ENCODE measurements around the gene CGRRF1. TPM values are rescaled to one million over a fixed set of nuclear protein-coding genes. Genes with fewer than 3 reads are reported as not detected.

CGRRF1 gene
- total and polyA plus RNA-seq, 7 donors, result 11.6 to 52.8 (median 21.5) TPM

- Histone ChIP-seq H3K4me1 (peaks cover 0 to 62% (median 41%) of the 10 kb centered on the region in 4 donors), H3K4me3 (peak overlapping the region in 2 of 4 donors; percentile 88 to 93)
- intact Hi-C loops (cut with DNase I), result no loop called here
These were observed 60.3 kb downstream of the CGRRF1 start for GRCh38 chr14:54570047-54570446.

GRCh38 chr14:54570631-54571415, 61.1 kb downstream of the CGRRF1 start:
- Histone ChIP-seq H3K4me1 (peaks cover 0 to 66% (median 48%) of the 10 kb centered on the region in 4 donors), H3K27me3 (no peaks in the 10 kb centered on the region), H3K27ac (peak overlapping the region; percentile 94 to 100 (median 98)), H3K4me3 (peak overlapping the region in 2 of 4 donors; percentile 88 to 93), H3K36me3 (peaks cover 0 to 12% (median 4%) of the 10 kb centered on the region in 4 donors), H3K9me3 (peaks cover 0 to 6% (median 0%) of the 10 kb centered on the region in 4 donors)
- DNase-seq, result no peak
- 66 to 79% methylated on average over 5 of the region's 5 CpGs for WGBS, 2 donors
- intact Hi-C loops (cut with DNase I), result no loop called here
- TF ChIP-seq EP300 (IDR thresholded peaks at IDR 0.05), result no peak
- no peak for TF ChIP-seq POLR2A (IDR thresholded peaks at IDR 0.05)
- TF ChIP-seq POLR2AphosphoS5 (IDR thresholded peaks at IDR 0.05), result no peak
- TF ChIP-seq CTCF (IDR thresholded peaks at IDR 0.05), result no peak

More at GRCh38 chr14:54570047-54570446, 60.3 kb downstream of the CGRRF1 start:
- TF ChIP-seq CTCF (IDR thresholded peaks at IDR 0.05) (no peak), POLR2A (IDR thresholded peaks at IDR 0.05) (no peak), POLR2AphosphoS5 (IDR thresholded peaks at IDR 0.05) (no peak), EP300 (IDR thresholded peaks at IDR 0.05) (no peak)
- peaks cover 0 to 6% (median 0%) of the 10 kb centered on the region in 4 donors for H3K9me3 ChIP-seq
- peak overlapping the region; percentile 94 to 100 (median 98) for H3K27ac ChIP-seq
- no peaks in the 10 kb centered on the region for H3K27me3 ChIP-seq
- peaks cover 0 to 12% (median 4%) of the 10 kb centered on the region in 4 donors for H3K36me3 ChIP-seq
- DNase-seq, result no peak
- WGBS, 2 donors, result 75 to 76% methylated on average over 5 of the region's 5 CpGs

GRCh38 chr14:54572316-54572715, 62.6 kb downstream of the CGRRF1 start:
- no peak overlapping the region for H3K4me3 ChIP-seq
- peaks cover 0 to 6% (median 0%) of the 10 kb centered on the region in 4 donors for H3K9me3 ChIP-seq
- WGBS, 2 donors, result 97 to 99% methylated on average over 2 of the region's 2 CpGs
- H3K4me1 ChIP-seq, result peaks cover 0 to 81% (median 63%) of the 10 kb centered on the region in 4 donors
- intact Hi-C loops (cut with DNase I), result no loop called here
- TF ChIP-seq CTCF (IDR thresholded peaks at IDR 0.05), result peak in 2 of 4 experiments; percentile 34
- TF ChIP-seq EP300 (IDR thresholded peaks at IDR 0.05), result no peak
- DNase-seq, result no peak
- H3K27me3 ChIP-seq, result no peaks in the 10 kb centered on the region
- peak overlapping the region in 2 of 4 donors; percentile 98 to 99 for H3K27ac ChIP-seq
- peaks cover 0 to 12% (median 4%) of the 10 kb centered on the region in 4 donors for H3K36me3 ChIP-seq

GRCh38 chr14:54574528-54574927, 64.8 kb downstream of the CGRRF1 start:
- DNase-seq, result no peak
- peaks cover 0 to 6% (median 0%) of the 10 kb centered on the region in 4 donors for H3K9me3 ChIP-seq
- peaks cover 0 to 16% (median 6%) of the 10 kb centered on the region in 4 donors for H3K36me3 ChIP-seq
- 94 to 95% methylated on average over 6 of the region's 6 CpGs for WGBS, 2 donors
- peak in 2 of 4 donors; percentile 3 to 4 for TF ChIP-seq POLR2AphosphoS5 (IDR thresholded peaks at IDR 0.05)
- TF ChIP-seq POLR2A (IDR thresholded peaks at IDR 0.05), result no peak
- intact Hi-C loops (cut with DNase I), result no loop called here
- H3K4me3 ChIP-seq, result no peak overlapping the region
- H3K4me1 ChIP-seq, result peaks cover 0 to 91% (median 77%) of the 10 kb centered on the region in 4 donors
- peak overlapping the region in 3 of 4 donors; percentile 10 to 99 (median 70) for H3K27ac ChIP-seq
- H3K27me3 ChIP-seq, result no peaks in the 10 kb centered on the region

GRCh38 chr14:54577494-54577893, 67.8 kb downstream of the CGRRF1 start:
- intact Hi-C loops (cut with DNase I), result no loop called here

More at GRCh38 chr14:54577494-54577893, 67.8 kb downstream of the CGRRF1 start:
- peaks cover 0 to 80% (median 68%) of the 10 kb centered on the region in 4 donors for H3K4me1 ChIP-seq
- no peak overlapping the region for H3K4me3 ChIP-seq
- no peak for TF ChIP-seq CTCF (IDR thresholded peaks at IDR 0.05)
- no peak for DNase-seq
- no peaks in the 10 kb centered on the region for H3K27me3 ChIP-seq
- H3K9me3 ChIP-seq, result no peaks in the 10 kb centered on the region
- peaks cover 0 to 8% (median 4%) of the 10 kb centered on the region in 4 donors for H3K36me3 ChIP-seq
- peak overlapping the region in 3 of 4 donors; percentile 53 to 99 (median 70) for H3K27ac ChIP-seq
- 84 to 94% methylated on average over 6 of the region's 6 CpGs for WGBS, 2 donors
